ENCODE results near the gene PLSCR1.

PLSCR1 gene

DNA sequence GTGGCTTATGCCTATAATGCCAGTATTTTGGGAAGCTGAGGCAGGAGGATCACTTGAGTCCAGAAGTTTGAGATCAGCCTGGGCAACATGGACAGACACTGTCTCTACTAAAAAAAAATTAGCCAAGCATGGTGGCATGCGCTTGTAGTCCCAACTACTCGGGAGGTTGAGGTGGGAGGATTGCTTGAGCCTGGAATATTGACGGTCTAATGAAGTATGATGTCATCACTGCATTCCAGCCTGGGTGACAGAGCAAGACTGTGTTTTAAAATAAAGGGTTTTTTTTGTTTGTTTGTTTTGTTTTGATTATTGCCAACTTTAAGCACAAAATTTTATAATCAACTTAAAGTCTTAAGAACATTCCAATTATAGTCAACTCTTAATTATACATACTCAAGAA lies 6.8 kb downstream of the PLSCR1 start:
- Histone ChIP-seq H3K9ac (ENCODE audit: low read length) (no peak overlapping the region), H3K27ac (ENCODE audit: low read depth, low read length) (no peak overlapping the region), H3K36me3 (ENCODE audit: low read length) (no peaks in the 10 kb centered on the region), H3F3A (ENCODE audit: insufficient read depth) (no peaks in the 10 kb centered on the region), H3K4me2 (ENCODE audit: low read depth, low read length, poor library complexity, severe bottlenecking) (no peak overlapping the region), H3K9me2 (replicated peaks; ENCODE audit: insufficient read depth, low read length) (no peaks in the 10 kb centered on the region), H3K9me3 (ENCODE audit: insufficient read depth, low read length) (no peaks in the 10 kb centered on the region), H4K20me1 (ENCODE audit: low read depth, low read length) (no peaks in the 10 kb centered on the region), H3K27me3 (ENCODE audit: low read length) (no peaks in the 10 kb centered on the region), H2AFZ (ENCODE audit: low read depth, low read length, severe bottlenecking) (no peak overlapping the region), H3K4me3 (ENCODE audit: insufficient read depth, low read length, poor library complexity, severe bottlenecking) (no peak overlapping the region), H3K79me2 (ENCODE audit: insufficient read depth, low read length) (no peaks in the 10 kb centered on the region)
- TF ChIP-seq, protein P1, sequence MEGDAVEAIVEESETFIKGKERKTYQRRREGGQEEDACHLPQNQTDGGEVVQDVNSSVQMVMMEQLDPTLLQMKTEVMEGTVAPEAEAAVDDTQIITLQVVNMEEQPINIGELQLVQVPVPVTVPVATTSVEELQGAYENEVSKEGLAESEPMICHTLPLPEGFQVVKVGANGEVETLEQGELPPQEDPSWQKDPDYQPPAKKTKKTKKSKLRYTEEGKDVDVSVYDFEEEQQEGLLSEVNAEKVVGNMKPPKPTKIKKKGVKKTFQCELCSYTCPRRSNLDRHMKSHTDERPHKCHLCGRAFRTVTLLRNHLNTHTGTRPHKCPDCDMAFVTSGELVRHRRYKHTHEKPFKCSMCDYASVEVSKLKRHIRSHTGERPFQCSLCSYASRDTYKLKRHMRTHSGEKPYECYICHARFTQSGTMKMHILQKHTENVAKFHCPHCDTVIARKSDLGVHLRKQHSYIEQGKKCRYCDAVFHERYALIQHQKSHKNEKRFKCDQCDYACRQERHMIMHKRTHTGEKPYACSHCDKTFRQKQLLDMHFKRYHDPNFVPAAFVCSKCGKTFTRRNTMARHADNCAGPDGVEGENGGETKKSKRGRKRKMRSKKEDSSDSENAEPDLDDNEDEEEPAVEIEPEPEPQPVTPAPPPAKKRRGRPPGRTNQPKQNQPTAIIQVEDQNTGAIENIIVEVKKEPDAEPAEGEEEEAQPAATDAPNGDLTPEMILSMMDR (IDR thresholded peaks at IDR 0.05; ENCODE audit: insufficient read depth, low read length, poor library complexity, severe bottlenecking): no peak
- no peak for TF ChIP-seq EZH2phosphoT487 (conservative IDR thresholded peaks at IDR 0.05; ENCODE audit: low read length)

DNA sequence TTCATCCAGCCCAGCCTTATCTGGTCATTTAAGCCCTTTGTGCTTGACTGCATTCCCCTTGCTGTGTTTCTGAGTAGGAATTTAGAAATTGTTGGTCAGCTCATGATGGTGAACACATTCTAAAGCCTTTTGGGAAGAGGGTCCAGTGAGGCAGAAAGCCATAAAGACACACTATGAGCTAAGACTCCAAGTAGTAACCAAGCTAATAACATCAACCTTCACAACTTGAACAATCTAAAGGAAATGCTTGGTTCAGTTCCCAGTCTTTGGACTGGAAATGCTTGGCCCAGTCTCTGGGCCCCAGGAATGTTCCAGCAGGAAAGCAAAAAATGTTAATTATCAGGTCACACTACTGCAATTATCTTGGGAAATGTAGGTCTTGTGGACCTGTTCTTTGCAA lies 7.7 kb downstream of the PLSCR1 start:
- no peak for TF ChIP-seq EZH2phosphoT487 (conservative IDR thresholded peaks at IDR 0.05; ENCODE audit: low read length)
- TF ChIP-seq, protein P1 (IDR thresholded peaks at IDR 0.05; ENCODE audit: insufficient read depth, low read length, poor library complexity, severe bottlenecking): no peak
- H3K4me3 ChIP-seq (ENCODE audit: insufficient read depth, low read length, poor library complexity, severe bottlenecking): no peak overlapping the region
- H3K9ac ChIP-seq (ENCODE audit: low read length): no peak overlapping the region
- H3K9me3 ChIP-seq (ENCODE audit: insufficient read depth, low read length): no peaks in the 10 kb centered on the region
- H3K27ac ChIP-seq (ENCODE audit: low read depth, low read length): no peak overlapping the region
- H3K79me2 ChIP-seq (ENCODE audit: insufficient read depth, low read length): no peaks in the 10 kb centered on the region
- no peaks in the 10 kb centered on the region for H3K27me3 ChIP-seq (ENCODE audit: low read length)
- no peak overlapping the region for H3K4me2 ChIP-seq (ENCODE audit: low read depth, low read length, poor library complexity, severe bottlenecking)
- no peaks in the 10 kb centered on the region for H4K20me1 ChIP-seq (ENCODE audit: low read depth, low read length)
- no peaks in the 10 kb centered on the region for H3K9me2 ChIP-seq (replicated peaks; ENCODE audit: insufficient read depth, low read length)
- no peaks in the 10 kb centered on the region for H3K36me3 ChIP-seq (ENCODE audit: low read length)
- H2AFZ ChIP-seq (ENCODE audit: low read depth, low read length, severe bottlenecking): no peak overlapping the region
- no peaks in the 10 kb centered on the region for H3F3A ChIP-seq (ENCODE audit: insufficient read depth)

DNA sequence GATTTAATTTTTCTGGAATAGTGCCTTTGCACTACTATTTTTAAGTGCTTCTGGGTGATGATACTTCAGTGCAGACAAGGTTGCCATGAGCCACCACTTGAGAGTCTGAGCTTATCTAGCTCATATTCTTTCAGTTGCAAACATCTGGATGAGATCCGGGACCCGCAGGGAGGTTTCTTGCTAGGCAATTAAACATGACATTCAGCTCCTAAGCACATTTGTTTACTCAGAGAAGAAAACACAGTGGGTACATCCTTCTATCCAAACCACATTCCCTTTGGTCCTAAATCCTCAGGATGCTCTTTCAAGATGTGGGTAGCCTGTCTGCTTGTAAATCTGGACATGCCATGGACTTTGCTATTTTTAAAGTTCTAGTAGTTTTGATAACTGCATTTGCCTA lies 12.0 kb downstream of the PLSCR1 start:
- H3K79me2 ChIP-seq (ENCODE audit: insufficient read depth, low read length): no peaks in the 10 kb centered on the region
- no peaks in the 10 kb centered on the region for H3K36me3 ChIP-seq (ENCODE audit: low read length)
- no peak overlapping the region for H3K4me3 ChIP-seq (ENCODE audit: insufficient read depth, low read length, poor library complexity, severe bottlenecking)
- no peaks in the 10 kb centered on the region for H3K27me3 ChIP-seq (ENCODE audit: low read length)
- H4K20me1 ChIP-seq (ENCODE audit: low read depth, low read length): no peaks in the 10 kb centered on the region
- H3F3A ChIP-seq (ENCODE audit: insufficient read depth): no peaks in the 10 kb centered on the region
- no peak overlapping the region for H3K27ac ChIP-seq (ENCODE audit: low read depth, low read length)
- no peaks in the 10 kb centered on the region for H3K9me2 ChIP-seq (replicated peaks; ENCODE audit: insufficient read depth, low read length)
- H3K9me3 ChIP-seq (ENCODE audit: insufficient read depth, low read length): no peaks in the 10 kb centered on the region
- H2AFZ ChIP-seq (ENCODE audit: low read depth, low read length, severe bottlenecking): no peak overlapping the region
- no peak overlapping the region for H3K9ac ChIP-seq (ENCODE audit: low read length)
- no peak overlapping the region for H3K4me2 ChIP-seq (ENCODE audit: low read depth, low read length, poor library complexity, severe bottlenecking)
- no peak for TF ChIP-seq EZH2phosphoT487 (conservative IDR thresholded peaks at IDR 0.05; ENCODE audit: low read length)
- TF ChIP-seq, protein P1 (IDR thresholded peaks at IDR 0.05; ENCODE audit: insufficient read depth, low read length, poor library complexity, severe bottlenecking): no peak

Measured in SU-DHL-6 (cell line).